HEK293 (cell line): ENCODE results near the gene ADCY7.

ENCODE experiments used
- CTCF ChIA-PET: fragments of 350-600 bp; formaldehyde crosslinking; extraction: SDS; loops from one replicate; lab custom pipeline; 2021; ENCODE audit warnings: antibody characterized with exemption; lab: Yijun Ruan, JAX
- POLR2A ChIA-PET: fragments of 300-600 bp; formaldehyde crosslinking; extraction: SDS; loops from one replicate; lab custom pipeline; 2020; ENCODE audit warnings: antibody characterized with exemption, inconsistent platforms; lab: Yijun Ruan, JAX
- H3K27ac ChIP-seq: fragments of 200-500 bp; sonication (Bioruptor generic); 2 replicates; pipeline ENCODE4 v1.5.1; 2014; ENCODE audit warnings: low read depth, low read length, control low read depth, inconsistent platforms; ENCODE audit errors: extremely low read depth
- H3K36me3 ChIP-seq, 2 experiments: fragments of 200-500 bp in 1 of 2; sonication (Bioruptor generic) in 1 of 2; 1 replicate in 1 of 2; 2 replicates in 1 of 2; pipeline ENCODE4 v1.5.1; 2014 to 2017; ENCODE audit warnings: inconsistent platforms in 2 of 2, low read length in 2 of 2; ENCODE audit not compliant: control insufficient read depth in 2 of 2, insufficient read depth in 1 of 2
- H3K4me1 ChIP-seq: fragments of 200-500 bp; sonication (Bioruptor generic); 2 replicates; pipeline ENCODE4 v1.5.1; 2014; ENCODE audit warnings: mild to moderate bottlenecking, low read length, inconsistent platforms; ENCODE audit not compliant: control insufficient read depth, insufficient read depth
- H3K4me3 ChIP-seq: 2 replicates; pipeline ENCODE4 v1.5.1; 2011; ENCODE audit warnings: low read depth, mild to moderate bottlenecking, control low read depth, low read length, moderate library complexity
- H3K9me3 ChIP-seq: fragments of 200-500 bp; sonication (Bioruptor generic); 2 replicates; pipeline ENCODE4 v1.5.1; 2014; ENCODE audit warnings: low read depth, low read length, inconsistent platforms; ENCODE audit not compliant: control insufficient read depth, insufficient read depth
- KLF7 ChIP-seq: fragments of 450-650 bp; formaldehyde crosslinking; IDR thresholded peaks from 2 replicates; pipeline ENCODE4 v1.5.1; 2016; ENCODE audit warnings: missing biosample characterization, missing genetic modification characterization, borderline replicate concordance
- MYNN ChIP-seq: fragments of 450-650 bp; formaldehyde crosslinking; IDR thresholded peaks from 2 replicates; pipeline ENCODE4 v1.5.1; 2016; ENCODE audit warnings: missing biosample characterization, missing genetic modification characterization, borderline replicate concordance
- PRDM10 ChIP-seq: fragments of 450-650 bp; formaldehyde crosslinking; IDR thresholded peaks from 2 replicates; pipeline ENCODE4 v1.5.1; 2016; ENCODE audit warnings: missing biosample characterization, missing genetic modification characterization
- SETDB1 ChIP-seq: IDR thresholded peaks from one replicate; pipeline ENCODE4 v1.6.1; 2017; ENCODE audit warnings: mild to moderate bottlenecking, low read length, moderate library complexity, mixed read lengths; ENCODE audit not compliant: insufficient read length
- ZBTB6 ChIP-seq: fragments of 450-650 bp; formaldehyde crosslinking; IDR thresholded peaks from 2 replicates; pipeline ENCODE4 v1.5.1; 2017; ENCODE audit warnings: missing biosample characterization, missing genetic modification characterization
- ZEB2 ChIP-seq: fragments of 450-650 bp; formaldehyde crosslinking; IDR thresholded peaks from 2 replicates; pipeline ENCODE4 v1.5.1; 2016; ENCODE audit warnings: missing biosample characterization, missing genetic modification characterization
- ZFHX2 ChIP-seq: fragments of 450-650 bp; formaldehyde crosslinking; conservative IDR thresholded peaks from 2 replicates; pipeline ENCODE4 v1.5.1; 2016; ENCODE audit warnings: missing biosample characterization, missing genetic modification characterization
- ZNF112 ChIP-seq: fragments of 450-650 bp; formaldehyde crosslinking; IDR thresholded peaks from 2 replicates; pipeline ENCODE4 v1.5.0; 2017; ENCODE audit warnings: missing biosample characterization, missing genetic modification characterization
- ZNF121 ChIP-seq: fragments of 450-650 bp; formaldehyde crosslinking; IDR thresholded peaks from 2 replicates; pipeline ENCODE4 v1.5.1; 2016; ENCODE audit warnings: missing biosample characterization, missing genetic modification characterization
- ZNF2 ChIP-seq: fragments of 450-650 bp; formaldehyde crosslinking; IDR thresholded peaks from 2 replicates; pipeline ENCODE4 v1.5.1; 2016; ENCODE audit warnings: missing biosample characterization, missing genetic modification characterization
- ZNF354C ChIP-seq: fragments of 450-650 bp; formaldehyde crosslinking; IDR thresholded peaks from 2 replicates; pipeline ENCODE4 v1.5.1; 2016; ENCODE audit warnings: missing biosample characterization, missing genetic modification characterization, low read depth, borderline replicate concordance
- ZNF449 ChIP-seq: fragments of 450-650 bp; formaldehyde crosslinking; IDR thresholded peaks from 2 replicates; pipeline ENCODE4 v1.5.1; 2017; ENCODE audit warnings: missing biosample characterization, mild to moderate bottlenecking, missing genetic modification characterization, moderate library complexity
- ZNF548 ChIP-seq: fragments of 450-650 bp; formaldehyde crosslinking; IDR thresholded peaks from 2 replicates; pipeline ENCODE4 v1.5.1; 2016; ENCODE audit warnings: missing biosample characterization, missing genetic modification characterization
- ZNF658 ChIP-seq: fragments of 450-650 bp; formaldehyde crosslinking; IDR thresholded peaks from 2 replicates; pipeline ENCODE4; 2016; ENCODE audit warnings: missing biosample characterization, missing genetic modification characterization
- ZNF677 ChIP-seq: fragments of 450-650 bp; IDR thresholded peaks from 2 replicates; pipeline ENCODE4 v1.5.0; 2018; ENCODE audit warnings: missing biosample characterization, mild to moderate bottlenecking, missing genetic modification characterization, moderate library complexity
- ZNF792 ChIP-seq: fragments of 450-650 bp; formaldehyde crosslinking; IDR thresholded peaks from 2 replicates; pipeline ENCODE4 v1.5.1; 2016; ENCODE audit warnings: missing biosample characterization, missing genetic modification characterization
- ZSCAN16 ChIP-seq: fragments of 450-650 bp; formaldehyde crosslinking; IDR thresholded peaks from 2 replicates; pipeline ENCODE4 v1.5.1; 2016; ENCODE audit warnings: missing biosample characterization, missing genetic modification characterization
- ZSCAN23 ChIP-seq: fragments of 450-650 bp; formaldehyde crosslinking; IDR thresholded peaks from 2 replicates; pipeline ENCODE4 v1.5.1; 2016; ENCODE audit warnings: missing biosample characterization, missing genetic modification characterization
- ZSCAN30 ChIP-seq: fragments of 450-650 bp; IDR thresholded peaks from 2 replicates; pipeline ENCODE4 v1.5.1; 2018; ENCODE audit warnings: missing biosample characterization, mild to moderate bottlenecking, missing genetic modification characterization, moderate library complexity
- TF ChIP-seq, protein P1 (sequence below): IDR thresholded peaks from 2 replicates; pipeline ENCODE4 v1.6.1; 2011; ENCODE audit warnings: mild to moderate bottlenecking, low read depth, low read length, borderline replicate concordance

Gene ADCY7

DNA sequence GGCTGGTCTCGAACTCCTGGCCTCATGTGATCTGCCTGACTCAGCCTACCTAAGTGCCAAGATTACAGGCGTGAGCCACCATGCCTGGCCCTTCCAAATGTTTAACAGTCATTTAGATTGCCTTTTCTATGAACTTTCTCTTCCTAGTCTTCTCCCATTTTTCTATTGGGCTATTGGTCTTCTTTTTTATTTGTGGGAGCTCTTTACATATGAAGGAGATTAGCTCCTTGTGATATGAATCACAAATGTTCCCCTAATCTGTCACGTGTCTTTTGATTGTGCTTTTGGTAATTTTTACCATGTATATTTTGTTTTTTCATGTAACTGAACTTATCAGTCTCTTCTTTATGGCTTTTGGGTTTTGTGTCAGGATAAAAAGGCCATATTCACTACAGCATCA lies 11.9 kb downstream of the ADCY7 start (continued):
- TF ChIP-seq ZSCAN23 (no peak), ZNF792 (tag by site-specific recombination) (no peak)

GRCh38 chr16:50279504-50279865 lies 13.1 kb downstream of the ADCY7 start:
- H3K27ac ChIP-seq = no peak overlapping the region
- no peak overlapping the region for H3K4me3 ChIP-seq
- no peaks in the 10 kb centered on the region for H3K36me3 ChIP-seq
- ChIA-PET POLR2A (no interaction called here), CTCF (interaction anchor here (1.1 kb wide), 1 partner anchor 14 kb away, joined by 3 read pairs; no protein-coding TSS in a partner anchor)
- H3K4me1 ChIP-seq = peaks cover 1% of the 10 kb centered on the region; the same call in 1 of the 2 replicates
- TF ChIP-seq SETDB1 (no peak), ZSCAN16 (tag by site-specific recombination) (peak; percentile 45; the same call in 1 of the 2 replicates)
- H3K9me3 ChIP-seq = no peaks in the 10 kb centered on the region

GRCh38 chr16:50280932-50281331 lies 14.6 kb downstream of the ADCY7 start:
- CTCF ChIA-PET = no interaction called here
- TF ChIP-seq ZNF112 (tag by site-specific recombination) (no peak), KLF7 (tag by site-specific recombination) (no peak), ZNF449 (tag by site-specific recombination) (peak; percentile 32; the same call in 1 of the 2 replicates), ZSCAN30 (tag by site-specific recombination) (no peak), ZNF354C (no peak), ZNF2 (tag by site-specific recombination) (no peak), ZNF121 (tag by site-specific recombination) (peak; percentile 61; the same call in 1 of the 2 replicates), ZNF658 (tag by site-specific recombination) (no peak)
- TF ChIP-seq, protein P1, sequence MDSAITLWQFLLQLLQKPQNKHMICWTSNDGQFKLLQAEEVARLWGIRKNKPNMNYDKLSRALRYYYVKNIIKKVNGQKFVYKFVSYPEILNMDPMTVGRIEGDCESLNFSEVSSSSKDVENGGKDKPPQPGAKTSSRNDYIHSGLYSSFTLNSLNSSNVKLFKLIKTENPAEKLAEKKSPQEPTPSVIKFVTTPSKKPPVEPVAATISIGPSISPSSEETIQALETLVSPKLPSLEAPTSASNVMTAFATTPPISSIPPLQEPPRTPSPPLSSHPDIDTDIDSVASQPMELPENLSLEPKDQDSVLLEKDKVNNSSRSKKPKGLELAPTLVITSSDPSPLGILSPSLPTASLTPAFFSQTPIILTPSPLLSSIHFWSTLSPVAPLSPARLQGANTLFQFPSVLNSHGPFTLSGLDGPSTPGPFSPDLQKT = no peak
- TF ChIP-seq, all 188 proteins: peak for 2
- no peak overlapping the region for H3K27ac ChIP-seq
- H3K9me3 ChIP-seq = no peaks in the 10 kb centered on the region
- POLR2A ChIA-PET = no interaction called here
- peaks cover 3% of the 10 kb centered on the region; the same call in 1 of the 2 replicates for H3K4me1 ChIP-seq
- H3K36me3 ChIP-seq = no peaks in the 10 kb centered on the region
- H3K4me3 ChIP-seq = no peak overlapping the region

DNA sequence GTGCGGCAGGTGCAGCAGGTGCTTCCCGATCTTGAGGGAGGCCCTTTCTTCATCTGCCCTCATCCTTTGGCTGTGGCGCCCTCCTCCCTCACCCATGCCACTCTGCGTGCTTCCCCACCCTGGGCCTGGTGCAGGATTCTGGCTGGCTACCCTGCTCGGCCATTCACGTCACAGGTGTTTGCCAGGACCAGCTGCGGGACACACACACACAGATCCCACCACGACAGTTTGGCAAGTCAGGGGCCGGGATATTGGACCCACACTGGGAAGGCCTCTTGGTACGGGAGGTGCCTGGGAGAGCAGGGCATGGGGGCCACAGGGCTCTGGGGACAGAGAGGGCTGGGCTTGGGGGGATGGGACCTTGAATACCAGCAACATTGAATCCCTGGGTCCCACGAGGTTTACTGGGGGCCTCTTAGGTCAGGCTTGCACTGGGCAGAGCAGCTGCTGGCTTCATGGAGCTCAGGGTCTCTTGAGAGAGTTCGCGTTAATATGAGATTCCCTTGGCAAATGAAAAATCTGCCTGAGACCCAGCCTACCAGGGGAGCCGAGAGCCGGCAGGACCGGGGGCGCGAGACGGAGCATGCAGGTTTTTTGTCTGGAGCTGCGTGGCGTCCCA lies 15.1 kb downstream of the ADCY7 start:
- H3K9me3 ChIP-seq = no peaks in the 10 kb centered on the region
- ChIA-PET POLR2A (no interaction called here), CTCF (no interaction called here)
- peaks cover 3% of the 10 kb centered on the region; the same call in 1 of the 2 replicates for H3K4me1 ChIP-seq
- no peak overlapping the region for H3K27ac ChIP-seq
- TF ChIP-seq PRDM10 (tag by site-specific recombination) (no peak), ZEB2 (tag by site-specific recombination) (0 out of 2 replicates have a peak, but pooled peaks have one; percentile 2), MYNN (no peak), ZFHX2 (tag by site-specific recombination) (no peak), ZNF548 (tag by site-specific recombination) (no peak), ZNF677 (tag by site-specific recombination) (no peak), ZBTB6 (no peak)
- H3K36me3 ChIP-seq = peaks cover 0 to under 1% of the 10 kb centered on the region in 2 experiments; a peak in 1 of 3 replicates
- H3K4me3 ChIP-seq = no peak overlapping the region
